SJCRH30 (cell line): Measurements from ENCODE around the gene NME7. TPM values are rescaled to one million over a fixed set of nuclear protein-coding genes. Genes with fewer than 3 reads are reported as not detected.
"Not testable (repeated sequence)": the region's sequence is repeated elsewhere in the genome, so short reads cannot be mapped to it uniquely, and the experiment has no call there.

Source experiments
- DNase-seq, 2 experiments: peaks; one replicate each; pipeline ENCODE4 v3.0.0-alpha.2; 2015 to 2020
- H3K27ac ChIP-seq: fragments of 250-450 bp; sonication (Bioruptor Pico); 2 replicates; pipeline ENCODE4 v1.5.1; 2020; ENCODE audit warnings: mild to moderate bottlenecking, moderate library complexity
- H3K27me3 ChIP-seq: fragments of 250-450 bp; sonication (Bioruptor Pico); 2 replicates; pipeline ENCODE4 v1.5.1; 2020; ENCODE audit warnings: mild to moderate bottlenecking, moderate library complexity
- H3K36me3 ChIP-seq: fragments of 250-450 bp; sonication (Bioruptor Pico); 2 replicates; pipeline ENCODE4 v1.5.1; 2020; ENCODE audit warnings: mild to moderate bottlenecking, moderate library complexity
- H3K4me1 ChIP-seq: fragments of 250-450 bp; sonication (Bioruptor Pico); 2 replicates; pipeline ENCODE4 v1.5.1; 2020; ENCODE audit warnings: mild to moderate bottlenecking, moderate library complexity
- H3K4me3 ChIP-seq: fragments of 250-450 bp; sonication (Bioruptor Pico); 2 replicates; pipeline ENCODE4 v1.5.1; 2020; ENCODE audit warnings: mild to moderate bottlenecking, moderate library complexity
- H3K9me3 ChIP-seq: fragments of 250-450 bp; sonication (Bioruptor Pico); replicated peaks from 2 replicates; pipeline ENCODE4 v1.5.1; 2020; ENCODE audit warnings: mild to moderate bottlenecking, moderate library complexity
- total RNA-seq: library from RNA; depleted of rRNA; stranded (reverse); fragments of >200 nt; shearing (Covaris generic); gene quantifications from 2 replicates; pipeline ENCODE4 v1.2.3, GENCODE V29; 2014

Gene NME7
- total RNA-seq, 1 experiment from 2014 or later: 20.7 TPM

- H3K27me3 ChIP-seq: no peaks in the 10 kb centered on the region
- no peak overlapping the region for H3K4me3 ChIP-seq
- no peak overlapping the region for H3K27ac ChIP-seq
- no peaks in the 10 kb centered on the region for H3K9me3 ChIP-seq
- no peaks in the 10 kb centered on the region for H3K4me1 ChIP-seq
- DNase-seq: no peak
- H3K36me3 ChIP-seq: no peaks in the 10 kb centered on the region
Observed at GRCh38 chr1:169200319-169200718, 167.3 kb downstream of the NME7 start.

GRCh38 chr1:169196581-169196980 is 171.0 kb downstream of the NME7 start:
- no peak overlapping the region for H3K27ac ChIP-seq
- H3K36me3 ChIP-seq: no peaks in the 10 kb centered on the region
- H3K4me3 ChIP-seq: no peak overlapping the region
- no peaks in the 10 kb centered on the region for H3K27me3 ChIP-seq
- no peaks in the 10 kb centered on the region for H3K9me3 ChIP-seq
- no peak for DNase-seq
- no peaks in the 10 kb centered on the region for H3K4me1 ChIP-seq

- Histone ChIP-seq H3K9me3 (no peaks in the 10 kb centered on the region), H3K27ac (no peak overlapping the region), H3K27me3 (no peaks in the 10 kb centered on the region), H3K4me1 (no peaks in the 10 kb centered on the region), H3K4me3 (no peak overlapping the region), H3K36me3 (no peaks in the 10 kb centered on the region)
- DNase-seq: no peak
Observed at GRCh38 chr1:169196161-169196560, 171.4 kb downstream of the NME7 start.

- no peaks in the 10 kb centered on the region for H3K4me1 ChIP-seq
- H3K36me3 ChIP-seq: no peaks in the 10 kb centered on the region
- DNase-seq: peak in 1 of 2 experiments; percentile 39
- no peaks in the 10 kb centered on the region for H3K9me3 ChIP-seq
- H3K27me3 ChIP-seq: no peaks in the 10 kb centered on the region
- no peak overlapping the region for H3K4me3 ChIP-seq
- no peak overlapping the region for H3K27ac ChIP-seq
Observed at GRCh38 chr1:169193191-169193850, 174.3 kb downstream of the NME7 start.

GRCh38 chr1:169186106-169186505 is 181.5 kb downstream of the NME7 start:
- no peaks in the 10 kb centered on the region for H3K36me3 ChIP-seq
- no peak overlapping the region for H3K27ac ChIP-seq
- no peaks in the 10 kb centered on the region for H3K4me1 ChIP-seq
- H3K9me3 ChIP-seq: no peaks in the 10 kb centered on the region
- DNase-seq: no peak
- no peak overlapping the region for H3K4me3 ChIP-seq
- no peaks in the 10 kb centered on the region for H3K27me3 ChIP-seq

GRCh38 chr1:169184812-169185211 is 182.8 kb downstream of the NME7 start:
- no peaks in the 10 kb centered on the region for H3K4me1 ChIP-seq
- H3K4me3 ChIP-seq: no peak overlapping the region
- no peaks in the 10 kb centered on the region for H3K9me3 ChIP-seq
- H3K27ac ChIP-seq: no peak overlapping the region
- no peak for DNase-seq
- no peaks in the 10 kb centered on the region for H3K27me3 ChIP-seq
- H3K36me3 ChIP-seq: no peaks in the 10 kb centered on the region

GRCh38 chr1:169180174-169180573 is 187.4 kb downstream of the NME7 start:
- no peak overlapping the region for H3K4me3 ChIP-seq

GRCh38 chr1:169179431-169179830 is 188.2 kb downstream of the NME7 start:
- not testable (repeated sequence) for DNase-seq, H3K36me3 ChIP-seq, H3K4me3 ChIP-seq, H3K4me1 ChIP-seq, H3K27me3 ChIP-seq, H3K9me3 ChIP-seq, H3K27ac ChIP-seq

More at GRCh38 chr1:169180174-169180573, 187.4 kb downstream of the NME7 start:
- DNase-seq: no peak
- Histone ChIP-seq H3K4me1 (no peaks in the 10 kb centered on the region), H3K9me3 (no peaks in the 10 kb centered on the region), H3K27me3 (no peaks in the 10 kb centered on the region), H3K36me3 (no peaks in the 10 kb centered on the region), H3K27ac (no peak overlapping the region)

- Histone ChIP-seq H3K4me1 (no peaks in the 10 kb centered on the region), H3K27me3 (no peaks in the 10 kb centered on the region), H3K4me3 (no peak overlapping the region), H3K36me3 (no peaks in the 10 kb centered on the region), H3K9me3 (no peaks in the 10 kb centered on the region), H3K27ac (no peak overlapping the region)
- DNase-seq: no peak
Observed at GRCh38 chr1:169175461-169175860, 192.1 kb downstream of the NME7 start.

GRCh38 chr1:169163059-169163458 is 204.5 kb downstream of the NME7 start:
- H3K36me3 ChIP-seq: no peaks in the 10 kb centered on the region
- DNase-seq: no peak
- H3K9me3 ChIP-seq: no peaks in the 10 kb centered on the region
- no peaks in the 10 kb centered on the region for H3K4me1 ChIP-seq
- H3K27ac ChIP-seq: no peak overlapping the region
- H3K27me3 ChIP-seq: no peaks in the 10 kb centered on the region
- no peak overlapping the region for H3K4me3 ChIP-seq

GRCh38 chr1:169161496-169162194 is 206.0 kb downstream of the NME7 start:
- Histone ChIP-seq H3K9me3 (no peaks in the 10 kb centered on the region), H3K36me3 (no peaks in the 10 kb centered on the region), H3K27ac (no peak overlapping the region), H3K4me3 (no peak overlapping the region), H3K27me3 (no peaks in the 10 kb centered on the region), H3K4me1 (no peaks in the 10 kb centered on the region)
- no peak for DNase-seq

GRCh38 chr1:169160845-169161495 is 206.6 kb downstream of the NME7 start:
- Histone ChIP-seq H3K27ac (no peak overlapping the region), H3K27me3 (no peaks in the 10 kb centered on the region), H3K4me1 (no peaks in the 10 kb centered on the region), H3K36me3 (no peaks in the 10 kb centered on the region), H3K9me3 (no peaks in the 10 kb centered on the region), H3K4me3 (no peak overlapping the region)
- no peak for DNase-seq

- H3K9me3 ChIP-seq: no peaks in the 10 kb centered on the region
- no peaks in the 10 kb centered on the region for H3K4me1 ChIP-seq
- H3K4me3 ChIP-seq: no peak overlapping the region
- no peak overlapping the region for H3K27ac ChIP-seq
- no peaks in the 10 kb centered on the region for H3K27me3 ChIP-seq
- no peak for DNase-seq
- no peaks in the 10 kb centered on the region for H3K36me3 ChIP-seq
Observed at GRCh38 chr1:169156580-169156979, 211.0 kb downstream of the NME7 start.

- no peak for DNase-seq
- Histone ChIP-seq H3K36me3 (no peaks in the 10 kb centered on the region), H3K27me3 (no peaks in the 10 kb centered on the region), H3K4me3 (no peak overlapping the region), H3K9me3 (no peaks in the 10 kb centered on the region), H3K4me1 (no peaks in the 10 kb centered on the region), H3K27ac (no peak overlapping the region)
Observed at GRCh38 chr1:169155675-169156074, 211.9 kb downstream of the NME7 start.

GRCh38 chr1:169151338-169151837 is 216.2 kb downstream of the NME7 start:
- Histone ChIP-seq H3K4me1 (no peaks in the 10 kb centered on the region), H3K27ac (no peak overlapping the region), H3K4me3 (no peak overlapping the region), H3K27me3 (no peaks in the 10 kb centered on the region), H3K36me3 (no peaks in the 10 kb centered on the region), H3K9me3 (no peaks in the 10 kb centered on the region)
- no peak for DNase-seq
